Trophoblast cell (in vitro differentiated cells and primary cell): ENCODE data around the gene ITGA1.

Experiments
- DNase-seq, 2 donors: peaks; one replicate each; pipeline ENCODE4 v3.0.0-alpha.2; 2016
- H2AFZ ChIP-seq: 2 replicates; pipeline ENCODE4 v1.6.1; 2013; ENCODE audit warnings: low read length, moderate library complexity, mild to moderate bottlenecking; ENCODE audit not compliant: insufficient read depth, poor library complexity
- H2AK5ac ChIP-seq: 2 replicates; pipeline ENCODE4 v1.6.1; 2013; ENCODE audit warnings: mild to moderate bottlenecking, low read length
- H2BK120ac ChIP-seq: 2 replicates; pipeline ENCODE4 v1.6.1; 2013; ENCODE audit warnings: low read length, mild to moderate bottlenecking, moderate library complexity; ENCODE audit not compliant: insufficient read depth, poor library complexity
- H2BK12ac ChIP-seq: 2 replicates; pipeline ENCODE4 v1.6.1; 2013; ENCODE audit warnings: mild to moderate bottlenecking, low read length, moderate library complexity
- H2BK5ac ChIP-seq: 2 replicates; pipeline ENCODE4 v1.6.1; 2013; ENCODE audit warnings: low read length, low read depth, moderate library complexity, mild to moderate bottlenecking; ENCODE audit not compliant: poor library complexity
- H3K14ac ChIP-seq: 2 replicates; pipeline ENCODE4 v1.6.1; 2013; ENCODE audit warnings: mild to moderate bottlenecking, low read length
- H3K18ac ChIP-seq: 2 replicates; pipeline ENCODE4 v1.6.1; 2013; ENCODE audit warnings: mild to moderate bottlenecking, low read length
- H3K23ac ChIP-seq: 2 replicates; pipeline ENCODE4 v1.6.1; 2013; ENCODE audit warnings: low read length
- H3K27ac ChIP-seq: 2 replicates; pipeline ENCODE4 v1.5.1; 2013; ENCODE audit warnings: low read depth, mild to moderate bottlenecking, inconsistent platforms, low read length, moderate library complexity
- H3K27me3 ChIP-seq: 2 replicates; pipeline ENCODE4 v1.6.1; 2013; ENCODE audit warnings: inconsistent platforms, mild to moderate bottlenecking, low read length, moderate library complexity; ENCODE audit not compliant: insufficient read depth
- H3K36me3 ChIP-seq, 2 experiments: 1 replicate in 1 of 2; 2 replicates in 1 of 2; pipeline ENCODE4 v1.6.1; 2013; ENCODE audit warnings: low read length in 2 of 2, mild to moderate bottlenecking in 2 of 2, moderate library complexity in 1 of 2; ENCODE audit not compliant: insufficient read depth in 2 of 2, control insufficient read depth in 1 of 2
- H3K4ac ChIP-seq: 2 replicates; pipeline ENCODE4 v1.6.1; 2013; ENCODE audit warnings: low read depth, mild to moderate bottlenecking, low read length, moderate library complexity
- H3K4me1 ChIP-seq, 2 experiments: 1 replicate in 1 of 2; 2 replicates in 1 of 2; pipeline ENCODE4 v1.6.1; 2013; ENCODE audit warnings: low read length in 2 of 2, mild to moderate bottlenecking in 2 of 2, moderate library complexity in 1 of 2; ENCODE audit not compliant: insufficient read depth in 2 of 2, control insufficient read depth in 1 of 2
- H3K4me2 ChIP-seq: 2 replicates; pipeline ENCODE4 v1.6.1; 2013; ENCODE audit warnings: inconsistent platforms, mild to moderate bottlenecking, low read length, moderate library complexity
- H3K4me3 ChIP-seq: 2 replicates; pipeline ENCODE4 v1.5.1; 2013; ENCODE audit warnings: mild to moderate bottlenecking, low read depth, low read length, inconsistent platforms
- H3K79me1 ChIP-seq: one replicate; pipeline ENCODE4 v1.6.1; 2013; ENCODE audit warnings: low read length
- H3K79me2 ChIP-seq: 2 replicates; pipeline ENCODE4 v1.6.1; 2013; ENCODE audit warnings: low read length, mild to moderate bottlenecking; ENCODE audit not compliant: control insufficient read depth, insufficient read depth, poor library complexity
- H3K9ac ChIP-seq: 2 replicates; pipeline ENCODE4 v1.6.1; 2013; ENCODE audit warnings: mild to moderate bottlenecking, low read length
- H3K9me3 ChIP-seq: 2 replicates; pipeline ENCODE4 v1.6.1; 2013; ENCODE audit warnings: low read depth, mild to moderate bottlenecking, control low read depth, inconsistent platforms, low read length; ENCODE audit not compliant: insufficient read depth
- H4K12ac ChIP-seq: 2 replicates; pipeline ENCODE4 v1.6.1; 2013; ENCODE audit warnings: low read depth, mild to moderate bottlenecking, low read length, moderate library complexity
- H4K8ac ChIP-seq: 2 replicates; pipeline ENCODE4 v1.6.1; 2013; ENCODE audit warnings: low read depth, mild to moderate bottlenecking, low read length, moderate library complexity
- H4K91ac ChIP-seq: one replicate; pipeline ENCODE4 v1.6.1; 2013; ENCODE audit warnings: low read depth, mild to moderate bottlenecking, low read length, moderate library complexity
- WGBS: extraction: QIAGEN DNeasy Blood & Tissue Kit; methylation state at CpG from one replicate; pipeline ENCODE4 v1.1.7; 2013; ENCODE audit warnings: missing lambda C conversion rate; ENCODE audit not compliant: insufficient read length, insufficient coverage; ENCODE audit errors: extremely low coverage; 5-methylcytosine and 5-hydroxymethylcytosine counted together

The ITGA1 gene

GRCh38 chr5:52776116-52776515, 11.6 kb upstream of the ITGA1 start:
- no peak overlapping the region for H3K4ac ChIP-seq
- no peaks in the 10 kb centered on the region for H3K36me3 ChIP-seq
- no peak overlapping the region for H3K27ac ChIP-seq
- no peak overlapping the region for H2BK12ac ChIP-seq
- H3K27me3 ChIP-seq: no peaks in the 10 kb centered on the region
- no peak overlapping the region for H3K18ac ChIP-seq
- H4K8ac ChIP-seq: no peak overlapping the region
- H3K23ac ChIP-seq: no peak overlapping the region
- H4K91ac ChIP-seq: no peak overlapping the region
- no peak overlapping the region for H2BK120ac ChIP-seq
- no peak overlapping the region for H3K4me2 ChIP-seq
- WGBS: no CpG with 5 or more reads among the region's 2 CpGs
- no peak overlapping the region for H3K4me3 ChIP-seq
- no peak overlapping the region for H2BK5ac ChIP-seq
- H3K14ac ChIP-seq: no peak overlapping the region
- H3K4me1 ChIP-seq: no peaks in the 10 kb centered on the region
- no peaks in the 10 kb centered on the region for H3K9me3 ChIP-seq
- no peaks in the 10 kb centered on the region for H3K79me2 ChIP-seq
- no peak overlapping the region for H2AK5ac ChIP-seq
- H4K12ac ChIP-seq: no peak overlapping the region
- H3K79me1 ChIP-seq: no peaks in the 10 kb centered on the region
- no peak overlapping the region for H2AFZ ChIP-seq
- no peak overlapping the region for H3K9ac ChIP-seq
- no peak for DNase-seq

GRCh38 chr5:52777186-52777585, 10.5 kb upstream of the ITGA1 start:
- H3K79me2 ChIP-seq: no peaks in the 10 kb centered on the region
- H2AFZ ChIP-seq: no peak overlapping the region
- no peak overlapping the region for H4K12ac ChIP-seq
- H4K91ac ChIP-seq: no peak overlapping the region
- H3K4me2 ChIP-seq: no peak overlapping the region
- no CpG with 5 or more reads among the region's 4 CpGs for WGBS
- no peak overlapping the region for H2BK12ac ChIP-seq
- no peak overlapping the region for H2BK5ac ChIP-seq
- H3K9ac ChIP-seq: no peak overlapping the region
- no peaks in the 10 kb centered on the region for H3K4me1 ChIP-seq
- no peaks in the 10 kb centered on the region for H3K79me1 ChIP-seq
- H3K18ac ChIP-seq: no peak overlapping the region
- H4K8ac ChIP-seq: no peak overlapping the region
- no peak overlapping the region for H3K14ac ChIP-seq
- H3K36me3 ChIP-seq: no peaks in the 10 kb centered on the region
- H2BK120ac ChIP-seq: no peak overlapping the region
- no peak overlapping the region for H2AK5ac ChIP-seq
- no peaks in the 10 kb centered on the region for H3K9me3 ChIP-seq
- DNase-seq: no peak
- no peak overlapping the region for H3K4me3 ChIP-seq
- no peak overlapping the region for H3K27ac ChIP-seq
- H3K4ac ChIP-seq: no peak overlapping the region
- no peak overlapping the region for H3K23ac ChIP-seq
- H3K27me3 ChIP-seq: no peaks in the 10 kb centered on the region

GRCh38 chr5:52778781-52779180, 8.9 kb upstream of the ITGA1 start:
- Histone ChIP-seq H3K4ac (no peak overlapping the region), H4K8ac (no peak overlapping the region), H3K4me1 (no peaks in the 10 kb centered on the region), H2BK5ac (no peak overlapping the region), H3K27me3 (no peaks in the 10 kb centered on the region), H2BK120ac (no peak overlapping the region), H4K12ac (no peak overlapping the region), H3K27ac (no peak overlapping the region), H3K36me3 (no peaks in the 10 kb centered on the region), H3K4me2 (no peak overlapping the region), H3K23ac (no peak overlapping the region), H3K79me1 (no peaks in the 10 kb centered on the region), H4K91ac (no peak overlapping the region), H3K79me2 (no peaks in the 10 kb centered on the region), H3K9ac (no peak overlapping the region), H3K18ac (no peak overlapping the region), H2AFZ (no peak overlapping the region), H3K4me3 (no peak overlapping the region), H3K9me3 (no peaks in the 10 kb centered on the region), H3K14ac (no peak overlapping the region), H2BK12ac (no peak overlapping the region), H2AK5ac (no peak overlapping the region)
- WGBS: no CpG with 5 or more reads among the region's 1 CpG
- DNase-seq: no peak

- Histone ChIP-seq H3K9me3 (no peaks in the 10 kb centered on the region), H3K4me3 (no peak overlapping the region), H4K91ac (no peak overlapping the region), H3K23ac (no peak overlapping the region), H3K79me2 (no peaks in the 10 kb centered on the region), H2BK12ac (no peak overlapping the region), H4K8ac (no peak overlapping the region), H3K4ac (no peak overlapping the region), H3K4me2 (no peak overlapping the region), H3K27ac (no peak overlapping the region), H3K36me3 (no peaks in the 10 kb centered on the region), H2AFZ (no peak overlapping the region), H2BK120ac (no peak overlapping the region), H3K18ac (no peak overlapping the region), H4K12ac (no peak overlapping the region), H3K27me3 (no peaks in the 10 kb centered on the region), H3K9ac (no peak overlapping the region), H3K14ac (no peak overlapping the region), H3K4me1 (no peaks in the 10 kb centered on the region), H2AK5ac (no peak overlapping the region), H2BK5ac (no peak overlapping the region), H3K79me1 (no peaks in the 10 kb centered on the region)
- DNase-seq: no peak
Observed at GRCh38 chr5:52779213-52779612, 8.5 kb upstream of the ITGA1 start.
